ENCODE measurements around the gene EXOSC10. TPM values are rescaled to one million over a fixed set of nuclear protein-coding genes. Genes with fewer than 3 reads are reported as not detected.

The EXOSC10 gene
- total RNA-seq, 3 donors from 2014 or later = 57.9 to 97.6 (median 77.7) TPM

GRCh38 chr1:11031624-11032262 lies 67.9 kb downstream of the EXOSC10 start:
- no peak for DNase-seq (ENCODE audit: low spot score in 2 of 2)
- intact Hi-C loops (cut with DNase I; ENCODE audit: low total_unique reads) = no loop called here
- Histone ChIP-seq H3K27me3 (no peaks in the 10 kb centered on the region), H3K4me3 (no peak overlapping the region), H3K36me3 (no peaks in the 10 kb centered on the region), H3K27ac (no peak overlapping the region), H3K9me3 (no peaks in the 10 kb centered on the region), H3K4me1 (no peaks in the 10 kb centered on the region)
- TF ChIP-seq POLR2A (IDR thresholded peaks at IDR 0.05) = no peak

GRCh38 chr1:11030865-11031264 lies 68.8 kb downstream of the EXOSC10 start:
- no peak overlapping the region for H3K4me3 ChIP-seq
- intact Hi-C loops (cut with DNase I; ENCODE audit: low total_unique reads) = no loop called here
- TF ChIP-seq CTCF (IDR thresholded peaks at IDR 0.05) = no peak
- TF ChIP-seq POLR2AphosphoS5 (IDR thresholded peaks at IDR 0.05) = no peak
- TF ChIP-seq POLR2A (IDR thresholded peaks at IDR 0.05) = no peak
- DNase-seq (ENCODE audit: low spot score in 2 of 2) = no peak
- H3K4me1 ChIP-seq = no peaks in the 10 kb centered on the region
- no peaks in the 10 kb centered on the region for H3K36me3 ChIP-seq
- no peaks in the 10 kb centered on the region for H3K27me3 ChIP-seq
- H3K9me3 ChIP-seq = no peaks in the 10 kb centered on the region
- no peak overlapping the region for H3K27ac ChIP-seq

- H3K36me3 ChIP-seq = no peaks in the 10 kb centered on the region
- intact Hi-C loops (cut with DNase I; ENCODE audit: low total_unique reads) = no loop called here
These were observed 71.7 kb downstream of the EXOSC10 start for GRCh38 chr1:11028018-11028417.

GRCh38 chr1:11027316-11027715 lies 72.4 kb downstream of the EXOSC10 start:
- TF ChIP-seq CTCF (IDR thresholded peaks at IDR 0.05) (no peak), POLR2A (IDR thresholded peaks at IDR 0.05) (no peak), POLR2AphosphoS5 (IDR thresholded peaks at IDR 0.05) (no peak)
- intact Hi-C loops (cut with DNase I; ENCODE audit: low total_unique reads) = no loop called here
- Histone ChIP-seq H3K27me3 (no peaks in the 10 kb centered on the region), H3K9me3 (no peaks in the 10 kb centered on the region), H3K27ac (no peak overlapping the region), H3K4me1 (no peaks in the 10 kb centered on the region), H3K4me3 (no peak overlapping the region), H3K36me3 (no peaks in the 10 kb centered on the region)
- no peak for DNase-seq (ENCODE audit: low spot score in 2 of 2)

More at GRCh38 chr1:11028018-11028417, 71.7 kb downstream of the EXOSC10 start:
- no peak overlapping the region for H3K4me3 ChIP-seq
- H3K4me1 ChIP-seq = no peaks in the 10 kb centered on the region
- H3K27me3 ChIP-seq = no peaks in the 10 kb centered on the region
- no peak for TF ChIP-seq POLR2A (IDR thresholded peaks at IDR 0.05)
- no peak for TF ChIP-seq CTCF (IDR thresholded peaks at IDR 0.05)
- TF ChIP-seq POLR2AphosphoS5 (IDR thresholded peaks at IDR 0.05) = no peak
- H3K9me3 ChIP-seq = no peaks in the 10 kb centered on the region
- H3K27ac ChIP-seq = no peak overlapping the region
- DNase-seq (ENCODE audit: low spot score in 2 of 2) = no peak

GRCh38 chr1:11026903-11027302 lies 72.8 kb downstream of the EXOSC10 start:
- no peak overlapping the region for H3K27ac ChIP-seq
- intact Hi-C loops (cut with DNase I; ENCODE audit: low total_unique reads) = no loop called here
- no peaks in the 10 kb centered on the region for H3K9me3 ChIP-seq
- no peak for DNase-seq (ENCODE audit: low spot score in 2 of 2)
- H3K36me3 ChIP-seq = no peaks in the 10 kb centered on the region
- TF ChIP-seq CTCF (IDR thresholded peaks at IDR 0.05) = no peak
- no peak for TF ChIP-seq POLR2A (IDR thresholded peaks at IDR 0.05)
- no peak for TF ChIP-seq POLR2AphosphoS5 (IDR thresholded peaks at IDR 0.05)
- no peaks in the 10 kb centered on the region for H3K27me3 ChIP-seq
- no peaks in the 10 kb centered on the region for H3K4me1 ChIP-seq
- no peak overlapping the region for H3K4me3 ChIP-seq
